ENCODE measurements around the gene WFDC11. TPM values are rescaled to one million over a fixed set of nuclear protein-coding genes. Genes with fewer than 3 reads are reported as not detected.

Gene WFDC11
- total and polyA plus RNA-seq, 8 donors: not detected

DNA sequence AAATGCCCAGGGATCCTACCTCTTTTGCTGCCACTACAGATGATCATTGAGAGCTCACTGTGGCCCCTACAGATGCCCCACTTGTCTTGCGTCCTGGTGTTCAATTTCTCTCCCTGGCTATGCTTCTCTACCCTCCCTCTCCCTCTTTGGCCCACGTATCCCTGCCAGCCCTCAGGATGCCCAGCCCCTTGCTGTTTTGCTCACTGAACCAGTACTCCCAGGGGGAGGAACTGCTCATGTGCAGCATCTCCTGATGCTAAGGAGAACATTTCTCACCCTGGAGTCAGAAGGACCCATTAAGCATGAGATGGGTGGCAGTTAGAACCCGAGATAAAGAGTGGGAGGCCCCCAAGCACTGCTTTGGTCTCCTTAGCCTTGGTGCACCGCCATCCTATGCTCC is 38.9 kb downstream of the WFDC11 start, which contains the start of gene WFDC9:
Gene WFDC9 (minus strand): TSS at position 101 of the 400 bp plus-strand sequence. CDS start 21,103 bp downstream, outside the sequence.
- WGBS, 5 donors: 63 to 79% (median 75%) methylated on average over 4 of the region's 4 CpGs
- Histone ChIP-seq H3K9me3 (no peaks in the 10 kb centered on the region), H3K4me3 (no peak within 1 kb of the TSS), H3K27me3 (no peaks in the 10 kb centered on the region), H3K36me3 (no peaks in the 10 kb centered on the region), H3K27ac (no peak within 1 kb of the TSS), H3K4me1 (peaks cover 0 to 7% (median 3%) of the 10 kb centered on the region in 4 donors)
- no peak for DNase-seq
- TF ChIP-seq POLR2A (IDR thresholded peaks at IDR 0.05): no peak
- no peak for TF ChIP-seq EP300 (IDR thresholded peaks at IDR 0.05)
- no peak for TF ChIP-seq POLR2AphosphoS5 (IDR thresholded peaks at IDR 0.05)
- TF ChIP-seq, protein P1, sequence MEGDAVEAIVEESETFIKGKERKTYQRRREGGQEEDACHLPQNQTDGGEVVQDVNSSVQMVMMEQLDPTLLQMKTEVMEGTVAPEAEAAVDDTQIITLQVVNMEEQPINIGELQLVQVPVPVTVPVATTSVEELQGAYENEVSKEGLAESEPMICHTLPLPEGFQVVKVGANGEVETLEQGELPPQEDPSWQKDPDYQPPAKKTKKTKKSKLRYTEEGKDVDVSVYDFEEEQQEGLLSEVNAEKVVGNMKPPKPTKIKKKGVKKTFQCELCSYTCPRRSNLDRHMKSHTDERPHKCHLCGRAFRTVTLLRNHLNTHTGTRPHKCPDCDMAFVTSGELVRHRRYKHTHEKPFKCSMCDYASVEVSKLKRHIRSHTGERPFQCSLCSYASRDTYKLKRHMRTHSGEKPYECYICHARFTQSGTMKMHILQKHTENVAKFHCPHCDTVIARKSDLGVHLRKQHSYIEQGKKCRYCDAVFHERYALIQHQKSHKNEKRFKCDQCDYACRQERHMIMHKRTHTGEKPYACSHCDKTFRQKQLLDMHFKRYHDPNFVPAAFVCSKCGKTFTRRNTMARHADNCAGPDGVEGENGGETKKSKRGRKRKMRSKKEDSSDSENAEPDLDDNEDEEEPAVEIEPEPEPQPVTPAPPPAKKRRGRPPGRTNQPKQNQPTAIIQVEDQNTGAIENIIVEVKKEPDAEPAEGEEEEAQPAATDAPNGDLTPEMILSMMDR (IDR thresholded peaks at IDR 0.05): no peak
- intact Hi-C loops (cut with DNase I; ENCODE audit: low total_unique reads): no loop called here

- Histone ChIP-seq H3K4me1 (peaks cover 0 to 7% (median 3%) of the 10 kb centered on the region in 4 donors), H3K9me3 (no peaks in the 10 kb centered on the region), H3K27ac (no peak overlapping the region), H3K36me3 (no peaks in the 10 kb centered on the region), H3K4me3 (no peak overlapping the region), H3K27me3 (no peaks in the 10 kb centered on the region)
- intact Hi-C loops (cut with DNase I; ENCODE audit: low total_unique reads): no loop called here
- DNase-seq: no peak
- TF ChIP-seq, protein P1 (IDR thresholded peaks at IDR 0.05): no peak
- TF ChIP-seq EP300 (IDR thresholded peaks at IDR 0.05) (no peak), POLR2A (IDR thresholded peaks at IDR 0.05) (no peak), POLR2AphosphoS5 (IDR thresholded peaks at IDR 0.05) (no peak)
These were observed 39.7 kb downstream of the WFDC11 start for GRCh38 chr20:45630371-45630770.

DNA sequence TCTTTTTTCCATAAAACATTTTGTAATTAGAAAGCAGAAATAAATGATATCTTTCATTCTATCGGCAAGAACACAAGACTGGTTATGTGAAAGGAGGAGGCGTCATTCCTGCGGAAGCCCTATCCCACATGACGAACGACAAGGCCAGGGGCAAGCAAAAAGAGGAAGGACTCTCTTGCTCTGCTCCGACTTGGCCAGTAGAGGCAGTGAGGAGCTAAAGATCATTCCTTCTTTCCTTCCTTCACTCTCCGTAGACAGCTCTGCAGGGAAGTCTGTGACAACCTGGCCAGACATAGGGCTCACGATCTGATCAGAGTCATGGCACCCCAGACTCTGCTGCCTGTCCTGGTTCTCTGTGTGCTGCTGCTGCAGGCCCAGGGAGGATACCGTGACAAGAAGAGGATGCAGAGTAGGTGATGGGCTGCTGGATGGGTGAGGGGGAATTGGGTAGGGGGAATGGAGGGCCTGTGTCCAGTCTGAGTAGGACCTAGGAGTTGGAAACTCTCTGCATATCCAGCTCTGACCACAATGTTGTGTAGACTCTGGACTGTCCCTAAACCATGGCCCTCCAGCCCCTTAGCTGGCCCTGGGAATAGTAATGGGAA is 40.4 kb downstream of the WFDC11 start, which contains the start of gene WFDC10A:
Gene WFDC10A (plus strand): TSS at position 244 of the 605 bp plus-strand sequence. CDS start 75 bp downstream, at position 319.
- intact Hi-C loops (cut with DNase I; ENCODE audit: low total_unique reads): no loop called here
- H3K4me3 ChIP-seq: no peak within 1 kb of the TSS
- 9 to 11% (median 11%) methylated on average over 9 of the region's 9 CpGs for WGBS, 5 donors
- TF ChIP-seq POLR2A (IDR thresholded peaks at IDR 0.05): no peak
- TF ChIP-seq EP300 (IDR thresholded peaks at IDR 0.05): no peak
- peak in 1 of 3 donors; percentile 5 for TF ChIP-seq POLR2AphosphoS5 (IDR thresholded peaks at IDR 0.05)
- TF ChIP-seq, protein P1 (IDR thresholded peaks at IDR 0.05): peak in 5 of 7 experiments; percentile 37 to 54 (median 43)
- H3K9me3 ChIP-seq: no peaks in the 10 kb centered on the region
- no peak within 1 kb of the TSS for H3K27ac ChIP-seq
- H3K36me3 ChIP-seq: no peaks in the 10 kb centered on the region
- no peaks in the 10 kb centered on the region for H3K27me3 ChIP-seq
- peaks cover 0 to 7% (median 3%) of the 10 kb centered on the region in 4 donors for H3K4me1 ChIP-seq
- peak; percentile 44 to 67 for DNase-seq

- H3K4me3 ChIP-seq: no peak overlapping the region
- intact Hi-C loops (cut with DNase I; ENCODE audit: low total_unique reads): no loop called here
- no peaks in the 10 kb centered on the region for H3K36me3 ChIP-seq
- no peaks in the 10 kb centered on the region for H3K9me3 ChIP-seq
- WGBS, 5 donors: 63 to 77% (median 69%) methylated on average over 2 of the region's 2 CpGs
- no peaks in the 10 kb centered on the region for H3K27me3 ChIP-seq
- no peak for DNase-seq
- peaks cover 0 to 7% (median 3%) of the 10 kb centered on the region in 4 donors for H3K4me1 ChIP-seq
- no peak overlapping the region for H3K27ac ChIP-seq
- TF ChIP-seq EP300 (IDR thresholded peaks at IDR 0.05) (no peak), POLR2A (IDR thresholded peaks at IDR 0.05) (no peak), POLR2AphosphoS5 (IDR thresholded peaks at IDR 0.05) (no peak)
- TF ChIP-seq, protein P1 (IDR thresholded peaks at IDR 0.05): no peak
These were observed 43.5 kb downstream of the WFDC11 start for GRCh38 chr20:45626540-45626939.
